Ectodermal cell (in vitro differentiated cells): ENCODE results near the gene LRRC59.

ENCODE experiments used
- H3K27ac ChIP-seq: 2 replicates; pipeline ENCODE4 v1.7.0; 2013; ENCODE audit warnings: mild to moderate bottlenecking, low read depth, low read length; ENCODE audit not compliant: insufficient read depth, poor library complexity, severe bottlenecking
- H3K27me3 ChIP-seq: 2 replicates; pipeline ENCODE4 v1.7.0; 2013; ENCODE audit warnings: mild to moderate bottlenecking, low read length; ENCODE audit not compliant: insufficient read depth, control insufficient read depth, poor library complexity, severe bottlenecking
- H3K36me3 ChIP-seq: one replicate; pipeline ENCODE4 v1.7.0; 2013; ENCODE audit warnings: low read length; ENCODE audit not compliant: control insufficient read depth, insufficient read depth
- H3K4me1 ChIP-seq: one replicate; pipeline ENCODE4 v1.7.0; 2013; ENCODE audit warnings: low read length; ENCODE audit not compliant: control insufficient read depth, insufficient read depth
- H3K4me3 ChIP-seq: 2 replicates; pipeline ENCODE4 v1.7.0; 2013; ENCODE audit warnings: low read depth, low read length, control low read depth; ENCODE audit not compliant: insufficient read depth
- H3K9me3 ChIP-seq: 2 replicates; pipeline ENCODE4 v1.7.0; 2013; ENCODE audit warnings: mild to moderate bottlenecking, low read length, moderate library complexity; ENCODE audit not compliant: control insufficient read depth
- WGBS, 2 experiments: methylation state at CpG; one replicate each; pipeline ENCODE4 v1.1.7; 2013; ENCODE audit warnings: missing lambda C conversion rate in 2 of 2; 5-methylcytosine and 5-hydroxymethylcytosine counted together

The LRRC59 gene

GRCh38 chr17:50355701-50356341 lies 41.5 kb downstream of the LRRC59 start:
- H3K27me3 ChIP-seq = no peaks in the 10 kb centered on the region
- peaks cover 39% of the 10 kb centered on the region for H3K36me3 ChIP-seq
- no peaks in the 10 kb centered on the region for H3K4me1 ChIP-seq
- H3K27ac ChIP-seq = no peak overlapping the region
- no peak overlapping the region for H3K4me3 ChIP-seq
- 94 to 97% methylated on average over 20 of the region's 20 CpGs for WGBS, 2 experiments
- no peaks in the 10 kb centered on the region for H3K9me3 ChIP-seq

GRCh38 chr17:50355336-50355700 lies 42.0 kb downstream of the LRRC59 start:
- WGBS, 2 experiments = 93 to 94% methylated on average over 4 of the region's 4 CpGs
- no peaks in the 10 kb centered on the region for H3K27me3 ChIP-seq
- H3K27ac ChIP-seq = no peak overlapping the region
- peaks cover 39% of the 10 kb centered on the region for H3K36me3 ChIP-seq
- no peaks in the 10 kb centered on the region for H3K9me3 ChIP-seq
- no peak overlapping the region for H3K4me3 ChIP-seq
- no peaks in the 10 kb centered on the region for H3K4me1 ChIP-seq

GRCh38 chr17:50354776-50355175 lies 42.5 kb downstream of the LRRC59 start:
- 96 to 97% methylated on average over 13 of the region's 13 CpGs for WGBS, 2 experiments
- peaks cover 39% of the 10 kb centered on the region for H3K36me3 ChIP-seq
- H3K4me1 ChIP-seq = no peaks in the 10 kb centered on the region
- H3K4me3 ChIP-seq = no peak overlapping the region
- H3K27me3 ChIP-seq = no peaks in the 10 kb centered on the region
- no peak overlapping the region for H3K27ac ChIP-seq
- H3K9me3 ChIP-seq = no peaks in the 10 kb centered on the region

GRCh38 chr17:50354198-50354597 lies 43.1 kb downstream of the LRRC59 start:
- 96% methylated on average over 15 of the region's 15 CpGs for WGBS, 2 experiments
- H3K36me3 ChIP-seq = peaks cover 39% of the 10 kb centered on the region
- no peaks in the 10 kb centered on the region for H3K4me1 ChIP-seq
- H3K27me3 ChIP-seq = no peaks in the 10 kb centered on the region
- no peak overlapping the region for H3K4me3 ChIP-seq
- H3K9me3 ChIP-seq = no peaks in the 10 kb centered on the region
- no peak overlapping the region for H3K27ac ChIP-seq

- Histone ChIP-seq H3K27ac (no peak overlapping the region), H3K36me3 (peaks cover 35% of the 10 kb centered on the region)
- 96% methylated on average over 27 of the region's 27 CpGs for WGBS, 2 experiments
These were observed 43.6 kb downstream of the LRRC59 start for GRCh38 chr17:50353600-50354195.

GRCh38 chr17:50352693-50353599 lies 44.4 kb downstream of the LRRC59 start:
- Histone ChIP-seq H3K36me3 (peaks cover 29% of the 10 kb centered on the region), H3K4me1 (peaks cover 6% of the 10 kb centered on the region), H3K27ac (no peak overlapping the region), H3K4me3 (no peak overlapping the region), H3K9me3 (no peaks in the 10 kb centered on the region), H3K27me3 (no peaks in the 10 kb centered on the region)
- 93 to 94% methylated on average over 21 of the region's 21 CpGs for WGBS, 2 experiments

More at GRCh38 chr17:50353600-50354195, 43.6 kb downstream of the LRRC59 start:
- H3K27me3 ChIP-seq = no peaks in the 10 kb centered on the region
- H3K4me3 ChIP-seq = no peak overlapping the region
- H3K9me3 ChIP-seq = no peaks in the 10 kb centered on the region
- no peaks in the 10 kb centered on the region for H3K4me1 ChIP-seq

- H3K27ac ChIP-seq = no peak overlapping the region
- H3K27me3 ChIP-seq = no peaks in the 10 kb centered on the region
- peaks cover 23% of the 10 kb centered on the region for H3K36me3 ChIP-seq
- no peak overlapping the region for H3K4me3 ChIP-seq
- WGBS, 2 experiments = 96 to 98% methylated on average over 6 of the region's 6 CpGs
- H3K9me3 ChIP-seq = no peaks in the 10 kb centered on the region
- H3K4me1 ChIP-seq = peaks cover 14% of the 10 kb centered on the region
These were observed 45.1 kb downstream of the LRRC59 start for GRCh38 chr17:50352072-50352692.

GRCh38 chr17:50350733-50351132 lies 46.6 kb downstream of the LRRC59 start:
- no peak overlapping the region for H3K4me3 ChIP-seq
- H3K27ac ChIP-seq = no peak overlapping the region
- 85 to 92% methylated on average over 2 of the region's 2 CpGs for WGBS, 2 experiments
- H3K9me3 ChIP-seq = no peaks in the 10 kb centered on the region
- H3K4me1 ChIP-seq = peaks cover 18% of the 10 kb centered on the region
- peaks cover under 1% of the 10 kb centered on the region for H3K27me3 ChIP-seq
- peaks cover 8% of the 10 kb centered on the region for H3K36me3 ChIP-seq

- 93 to 94% methylated on average over 4 to 5 of the region's 5 CpGs for WGBS, 2 experiments
- H3K36me3 ChIP-seq = peaks cover 3% of the 10 kb centered on the region
These were observed 48.1 kb downstream of the LRRC59 start for GRCh38 chr17:50349243-50349600.

More at GRCh38 chr17:50349243-50349600, 48.1 kb downstream of the LRRC59 start:
- H3K4me3 ChIP-seq = no peak overlapping the region
- H3K27ac ChIP-seq = no peak overlapping the region
- H3K27me3 ChIP-seq = peaks cover 16% of the 10 kb centered on the region
- H3K4me1 ChIP-seq = peaks cover 18% of the 10 kb centered on the region
- H3K9me3 ChIP-seq = no peaks in the 10 kb centered on the region
